Central memory CD8-positive, alpha-beta T cell (primary cell): ENCODE measurements around the gene PCARE.
"Not testable (repeated sequence)": the region's sequence is repeated elsewhere in the genome, so short reads cannot be mapped to it uniquely, and the experiment has no call there.

Experiments used
- ATAC-seq: fragments of 150-1000 bp; cut with Tn5 transposase; replicated peaks from 2 replicates; pipeline ENCODE4 v1.10.0; 2022; ENCODE audit warnings: mild to moderate bottlenecking, moderate FRiP score, moderate number of reproducible peaks; ENCODE audit not compliant: poor library complexity, severe bottlenecking; ENCODE audit errors: extremely low read depth
- DNase-seq, 2 donors: peaks; one replicate each; pipeline ENCODE4 v3.0.0; 2021; ENCODE audit warnings: low spot score in 2 of 2
- H3K27ac Mint-ChIP-seq: one replicate; pipeline ENCODE4 v1.8.0; 2022; ENCODE audit warnings: low read depth, mild to moderate bottlenecking, moderate library complexity, mixed read lengths
- H3K27me3 Mint-ChIP-seq: one replicate; pipeline ENCODE4 v1.8.0; 2022; ENCODE audit warnings: mixed read lengths
- H3K36me3 Mint-ChIP-seq: one replicate; pipeline ENCODE4 v1.8.0; 2022; ENCODE audit warnings: mild to moderate bottlenecking, moderate library complexity, mixed read lengths; ENCODE audit not compliant: insufficient read depth
- H3K4me1 Mint-ChIP-seq: one replicate; pipeline ENCODE4 v1.8.0; 2022; ENCODE audit warnings: mixed read lengths
- H3K4me3 Mint-ChIP-seq: one replicate; pipeline ENCODE4 v1.8.0; 2022; ENCODE audit warnings: mild to moderate bottlenecking, moderate library complexity, mixed read lengths
- H3K9me3 Mint-ChIP-seq: one replicate; pipeline ENCODE4 v1.8.0; 2022; ENCODE audit warnings: mixed read lengths

Gene PCARE

DNA sequence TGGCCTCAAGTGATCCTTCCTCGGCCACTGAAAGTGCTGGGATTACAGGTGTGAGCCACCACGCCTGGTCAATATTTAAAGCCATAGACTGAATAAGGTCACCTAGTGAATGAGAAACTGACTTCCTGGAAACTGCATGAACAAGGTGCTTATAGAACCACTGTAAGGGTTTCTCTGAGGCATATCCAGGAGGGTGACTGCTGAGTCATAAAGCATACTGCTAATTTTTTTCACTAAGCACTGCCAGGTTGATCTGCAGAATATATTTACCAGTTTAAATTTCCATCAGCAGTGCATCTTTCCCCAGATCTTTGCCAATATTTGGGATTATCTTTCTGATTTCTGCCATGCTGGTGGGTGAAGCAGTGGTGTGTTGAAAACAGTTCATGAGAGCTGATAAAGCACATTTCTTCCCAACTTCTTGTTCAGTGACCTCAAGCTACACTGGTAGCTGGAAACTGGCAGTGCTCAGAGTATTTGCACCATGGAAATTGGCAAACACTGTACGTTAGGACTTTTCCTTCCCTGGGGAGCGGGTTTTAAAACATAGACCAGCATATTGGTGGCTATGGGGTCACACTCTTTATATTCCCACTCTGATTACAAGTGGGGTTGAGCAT, 36.7 kb upstream of the PCARE start:
- ATAC-seq = no peak
- no peak for DNase-seq
- Mint-ChIP-seq H3K9me3 (no peaks in the 10 kb centered on the region), H3K27me3 (peaks cover 7% of the 10 kb centered on the region), H3K27ac (no peak overlapping the region), H3K36me3 (peaks cover 9% of the 10 kb centered on the region), H3K4me1 (peaks cover 17% of the 10 kb centered on the region), H3K4me3 (no peak overlapping the region)

DNA sequence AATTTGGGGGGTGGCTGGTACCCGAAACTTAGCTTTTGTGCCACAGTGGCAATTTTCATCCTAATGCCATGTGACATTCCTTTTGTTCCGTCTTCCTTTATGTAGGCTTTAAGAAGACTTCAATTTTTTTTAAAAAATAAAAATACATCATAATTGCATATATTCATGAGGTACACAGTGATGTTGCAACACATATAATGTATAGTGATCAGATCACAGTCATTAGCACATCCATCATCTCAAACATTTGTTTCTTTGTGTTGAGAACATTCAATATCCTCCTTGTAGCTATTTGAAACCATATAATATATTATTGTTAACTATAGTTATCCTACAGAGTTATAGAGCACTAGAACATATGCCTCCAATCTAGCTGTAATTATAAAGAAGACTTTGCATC, 34.9 kb upstream of the PCARE start:
- no peak overlapping the region for H3K27ac Mint-ChIP-seq
- no peak overlapping the region for H3K4me3 Mint-ChIP-seq
- H3K9me3 Mint-ChIP-seq = no peaks in the 10 kb centered on the region
- peaks cover 3% of the 10 kb centered on the region for H3K36me3 Mint-ChIP-seq
- DNase-seq (no peak), ATAC-seq (no peak)
- peaks cover 8% of the 10 kb centered on the region for H3K4me1 Mint-ChIP-seq
- peaks cover 7% of the 10 kb centered on the region for H3K27me3 Mint-ChIP-seq

DNA sequence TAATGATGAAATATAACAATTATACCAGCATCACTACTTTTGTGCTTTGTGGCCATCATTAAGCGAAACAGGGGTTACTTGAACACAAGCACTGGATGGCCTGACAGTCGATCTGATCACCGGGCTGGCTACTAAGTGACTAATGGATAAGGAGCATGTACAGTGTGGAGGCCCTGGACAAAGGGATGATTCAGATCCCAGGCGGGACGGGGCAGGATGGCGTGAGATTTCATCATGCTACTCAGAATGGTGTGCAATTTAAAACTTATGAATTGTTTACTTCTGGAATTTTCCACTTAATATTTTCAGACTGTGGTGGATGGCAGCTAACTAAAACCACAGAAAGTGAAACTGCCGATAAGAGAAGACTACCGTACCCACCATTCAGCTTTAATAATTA, 33.9 kb upstream of the PCARE start:
- DNase-seq (no peak), ATAC-seq (no peak)
- Mint-ChIP-seq H3K27me3 (peaks cover 7% of the 10 kb centered on the region), H3K4me3 (no peak overlapping the region), H3K27ac (no peak overlapping the region), H3K36me3 (no peaks in the 10 kb centered on the region), H3K9me3 (no peaks in the 10 kb centered on the region), H3K4me1 (no peaks in the 10 kb centered on the region)

DNA sequence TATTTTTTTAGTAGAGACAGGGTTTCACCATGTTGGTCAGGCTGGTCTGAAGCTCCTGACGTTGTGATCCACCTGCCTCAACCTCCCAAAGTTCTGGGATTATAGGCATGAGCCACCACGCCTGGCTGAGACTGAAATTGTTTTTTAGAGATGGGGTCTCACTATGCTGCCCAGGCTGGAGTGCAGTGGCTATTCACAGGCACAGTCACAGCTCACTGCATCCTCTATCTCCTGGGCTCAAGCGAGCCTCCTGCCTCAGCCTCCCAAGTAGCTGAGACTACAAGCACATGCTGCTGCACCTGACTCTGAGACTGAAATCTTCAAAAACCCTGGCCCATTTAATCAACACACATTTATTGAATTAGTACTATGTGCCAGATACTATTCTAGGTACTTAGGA, 33.2 kb upstream of the PCARE start:
- not testable (repeated sequence) for H3K4me3 Mint-ChIP-seq, H3K27me3 Mint-ChIP-seq, DNase-seq, H3K9me3 Mint-ChIP-seq, H3K27ac Mint-ChIP-seq, H3K4me1 Mint-ChIP-seq, ATAC-seq, H3K36me3 Mint-ChIP-seq

DNA sequence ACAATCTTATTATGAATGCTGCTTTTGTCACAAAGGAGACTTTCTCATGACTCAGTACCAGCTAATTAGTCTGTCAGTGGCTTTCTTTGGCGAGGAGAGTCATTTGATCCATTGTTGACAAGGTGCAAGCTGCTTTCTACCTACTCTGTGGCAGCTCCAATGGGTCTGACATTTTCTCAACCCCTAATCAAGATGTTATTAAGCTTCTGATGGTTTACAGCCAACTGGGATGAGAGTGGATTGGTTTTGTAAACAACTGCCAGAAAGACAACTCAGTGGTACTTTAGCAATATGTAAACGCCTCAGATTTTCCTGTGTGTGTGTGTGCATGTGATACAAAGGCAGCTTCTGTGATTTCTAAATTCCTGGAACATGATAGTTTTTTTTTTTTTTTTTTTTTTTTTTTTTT, 32.7 kb upstream of the PCARE start:
- Mint-ChIP-seq H3K36me3 (no peaks in the 10 kb centered on the region), H3K4me3 (no peak overlapping the region), H3K27ac (no peak overlapping the region), H3K4me1 (no peaks in the 10 kb centered on the region), H3K9me3 (no peaks in the 10 kb centered on the region), H3K27me3 (peaks cover 7% of the 10 kb centered on the region)
- DNase-seq = no peak
- ATAC-seq = no peak

DNA sequence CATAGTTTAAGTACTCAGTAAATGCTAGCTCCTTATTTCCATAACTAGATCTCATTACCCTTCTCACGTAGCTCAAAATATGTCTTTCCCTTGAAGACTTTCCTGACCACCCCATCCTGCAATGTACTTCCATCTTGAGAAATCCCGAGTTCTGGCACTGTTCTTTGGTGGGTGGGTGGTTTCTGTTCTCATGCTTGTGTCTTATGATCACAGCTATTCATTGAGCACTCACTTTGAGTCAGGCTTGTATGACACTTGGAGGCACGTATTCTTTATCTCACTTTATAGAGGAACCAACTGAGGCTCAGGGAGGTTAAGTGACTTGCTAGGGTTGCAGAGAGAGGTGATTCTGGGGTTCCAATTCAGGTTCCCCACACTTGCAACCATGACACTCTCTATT, 31.9 kb upstream of the PCARE start:
- H3K9me3 Mint-ChIP-seq = no peaks in the 10 kb centered on the region
- H3K27me3 Mint-ChIP-seq = peaks cover 7% of the 10 kb centered on the region
- DNase-seq = no peak
- H3K4me1 Mint-ChIP-seq = no peaks in the 10 kb centered on the region
- no peaks in the 10 kb centered on the region for H3K36me3 Mint-ChIP-seq
- ATAC-seq = no peak
- no peak overlapping the region for H3K4me3 Mint-ChIP-seq
- no peak overlapping the region for H3K27ac Mint-ChIP-seq

DNA sequence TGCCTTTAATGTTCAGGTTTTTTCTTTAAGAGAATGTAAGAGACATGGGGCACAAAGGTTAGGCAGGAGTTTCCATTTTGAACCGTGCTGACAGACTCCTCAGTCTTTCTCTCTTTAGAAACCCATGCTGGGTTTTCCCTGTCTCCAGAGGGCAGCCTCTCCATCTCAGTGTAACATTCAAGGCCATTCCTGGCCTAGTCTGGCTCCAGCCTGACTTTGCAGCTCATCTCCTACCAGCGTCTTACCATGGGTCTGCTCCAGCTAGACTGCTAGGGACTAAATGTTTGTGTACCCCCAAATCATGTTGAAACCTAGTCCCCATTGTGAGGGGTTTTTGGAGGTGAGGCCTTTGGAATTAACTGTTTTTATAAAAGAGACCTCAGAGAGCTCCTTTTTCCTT, 31.1 kb upstream of the PCARE start:
- H3K36me3 Mint-ChIP-seq = no peaks in the 10 kb centered on the region
- no peak for DNase-seq
- no peak for ATAC-seq
- peaks cover 14% of the 10 kb centered on the region for H3K27me3 Mint-ChIP-seq
- no peak overlapping the region for H3K27ac Mint-ChIP-seq
- H3K4me3 Mint-ChIP-seq = no peak overlapping the region
- no peaks in the 10 kb centered on the region for H3K4me1 Mint-ChIP-seq
- no peaks in the 10 kb centered on the region for H3K9me3 Mint-ChIP-seq

DNA sequence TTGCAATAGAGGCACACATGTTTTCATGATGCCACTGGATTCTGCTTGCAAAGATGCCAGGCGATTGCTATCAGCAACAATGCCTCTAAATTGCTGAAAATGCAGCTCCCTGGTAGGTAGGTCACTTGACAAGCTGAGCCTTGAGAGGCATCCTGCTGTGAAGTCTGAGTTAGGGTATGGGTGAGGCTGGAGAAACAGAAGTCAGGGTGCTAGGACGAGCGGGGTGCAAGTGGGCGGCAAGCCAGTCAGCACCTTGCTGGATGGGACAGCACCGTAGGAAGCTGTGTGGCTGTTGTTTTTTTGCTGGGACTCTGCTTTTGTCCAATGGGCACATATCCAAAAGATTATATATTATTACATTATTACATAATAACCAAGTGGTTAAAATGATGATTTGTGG, 30.4 kb upstream of the PCARE start:
- H3K9me3 Mint-ChIP-seq = no peaks in the 10 kb centered on the region
- no peaks in the 10 kb centered on the region for H3K4me1 Mint-ChIP-seq
- DNase-seq (no peak), ATAC-seq (no peak)
- no peak overlapping the region for H3K27ac Mint-ChIP-seq
- H3K36me3 Mint-ChIP-seq = no peaks in the 10 kb centered on the region
- H3K27me3 Mint-ChIP-seq = peaks cover 13% of the 10 kb centered on the region
- no peak overlapping the region for H3K4me3 Mint-ChIP-seq

DNA sequence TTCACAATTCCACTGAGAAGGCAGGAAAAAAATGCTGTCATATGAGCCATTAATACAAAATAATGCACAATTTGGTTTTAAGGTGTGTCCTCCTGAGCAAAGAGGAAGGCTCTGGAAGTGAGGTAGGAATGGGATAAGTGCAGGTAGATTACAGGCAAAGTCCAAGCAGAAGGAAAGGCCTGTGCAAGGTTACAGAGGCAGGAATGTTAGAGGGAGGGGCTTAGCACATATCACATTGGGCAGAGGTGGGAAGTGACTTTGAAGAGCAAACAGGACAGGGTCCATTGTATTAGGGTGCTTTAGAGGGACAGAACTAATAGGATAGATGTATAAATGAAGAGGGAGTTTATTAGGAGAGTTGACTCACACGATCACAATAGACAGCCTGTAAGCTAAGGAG, 26.2 kb upstream of the PCARE start:
- DNase-seq = no peak
- Mint-ChIP-seq H3K27me3 (peaks cover 10% of the 10 kb centered on the region), H3K36me3 (no peaks in the 10 kb centered on the region), H3K27ac (no peak overlapping the region), H3K4me1 (no peaks in the 10 kb centered on the region), H3K9me3 (no peaks in the 10 kb centered on the region), H3K4me3 (no peak overlapping the region)
- ATAC-seq = no peak

DNA sequence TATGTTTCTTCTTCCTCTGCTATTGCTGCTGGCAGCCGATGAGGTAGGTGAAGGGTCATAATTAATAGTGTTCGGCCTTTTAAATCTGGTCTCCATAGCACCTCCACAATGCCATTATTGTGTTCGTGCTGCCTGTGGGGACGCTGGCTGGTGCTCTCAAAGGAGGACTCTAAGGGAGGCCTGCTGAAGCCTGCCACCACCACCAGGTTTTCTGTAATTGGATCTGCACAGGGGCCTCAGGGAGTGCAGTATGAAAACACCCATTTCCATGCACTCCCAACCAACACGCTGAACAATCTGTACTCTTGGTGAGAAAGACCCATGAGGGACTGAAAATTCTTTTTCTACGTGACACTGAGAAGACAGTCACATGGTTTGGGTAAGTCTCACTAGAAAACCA, 23.2 kb upstream of the PCARE start:
- DNase-seq (no peak), ATAC-seq (no peak)
- Mint-ChIP-seq H3K4me1 (no peaks in the 10 kb centered on the region), H3K4me3 (no peak overlapping the region), H3K27ac (no peak overlapping the region), H3K27me3 (peaks cover 10% of the 10 kb centered on the region), H3K36me3 (no peaks in the 10 kb centered on the region), H3K9me3 (no peaks in the 10 kb centered on the region)

DNA sequence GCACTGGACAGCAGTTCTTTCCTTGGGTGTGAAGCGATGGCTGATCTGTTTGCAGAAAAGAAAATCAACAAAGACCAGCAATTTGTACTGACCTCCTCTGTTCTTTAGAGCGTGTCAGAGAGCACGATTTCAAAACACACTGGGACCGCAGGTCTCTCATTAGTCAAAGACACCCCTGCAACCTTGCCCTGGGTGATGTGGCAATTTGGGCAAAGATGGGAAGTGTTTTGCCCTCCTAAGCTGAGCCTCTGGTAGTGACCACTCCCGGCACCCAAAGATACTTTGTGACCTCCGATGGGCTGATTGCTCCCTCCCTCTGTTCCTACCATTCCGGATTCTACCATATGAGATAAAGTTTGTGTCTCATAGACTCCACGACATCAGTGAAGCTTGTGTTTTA, 22.6 kb upstream of the PCARE start:
- no peak for ATAC-seq

DNA sequence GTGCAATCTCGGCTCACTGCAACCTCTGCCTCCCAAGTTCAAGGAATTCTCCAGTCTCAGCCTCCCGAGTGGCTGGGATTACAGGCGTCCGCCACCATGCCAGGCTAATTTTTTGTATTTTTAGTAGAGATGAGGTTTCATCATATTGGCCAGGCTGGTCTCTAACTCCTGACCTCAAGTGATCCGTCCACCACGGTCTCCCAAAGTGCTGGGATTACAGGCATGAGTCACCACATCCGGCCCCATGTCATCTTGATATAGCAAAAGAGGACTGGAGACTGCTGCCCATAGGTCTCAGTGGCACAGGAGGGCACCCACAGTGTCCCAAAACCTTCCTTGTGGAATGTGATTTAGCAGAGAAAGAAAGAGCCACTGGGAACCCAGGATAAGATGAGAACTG, 16.0 kb upstream of the PCARE start:
- not testable (repeated sequence) for H3K9me3 Mint-ChIP-seq, H3K4me1 Mint-ChIP-seq, H3K36me3 Mint-ChIP-seq, ATAC-seq, DNase-seq, H3K27ac Mint-ChIP-seq, H3K4me3 Mint-ChIP-seq
- peaks cover 34% of the 10 kb centered on the region for H3K27me3 Mint-ChIP-seq

More for the DNA sequence above, 22.6 kb upstream of the PCARE start:
- H3K4me3 Mint-ChIP-seq = no peak overlapping the region
- no peaks in the 10 kb centered on the region for H3K4me1 Mint-ChIP-seq
- no peaks in the 10 kb centered on the region for H3K9me3 Mint-ChIP-seq
- H3K27me3 Mint-ChIP-seq = peaks cover 10% of the 10 kb centered on the region
- no peaks in the 10 kb centered on the region for H3K36me3 Mint-ChIP-seq
- no peak overlapping the region for H3K27ac Mint-ChIP-seq
- DNase-seq = no peak

DNA sequence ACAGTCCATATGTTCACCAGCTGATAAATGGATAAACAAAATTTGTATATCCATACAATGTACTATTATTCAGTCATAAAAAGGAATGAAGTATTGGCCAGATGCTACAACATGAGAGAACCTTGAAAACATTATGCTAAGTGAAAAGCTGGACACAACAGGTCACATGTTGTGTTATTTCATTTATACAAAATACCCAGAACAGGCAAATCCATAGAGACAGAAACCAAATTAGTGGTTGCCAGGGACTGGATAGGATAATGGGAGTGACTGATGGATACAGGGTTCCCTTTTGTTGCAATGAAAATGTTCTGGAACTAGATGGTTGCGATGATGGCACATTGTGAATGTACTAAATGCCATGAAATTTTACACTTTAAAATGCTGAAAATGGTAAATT, 10.2 kb upstream of the PCARE start:
- no peak overlapping the region for H3K4me3 Mint-ChIP-seq
- H3K36me3 Mint-ChIP-seq = peaks cover 3% of the 10 kb centered on the region
- no peak overlapping the region for H3K27ac Mint-ChIP-seq
- no peak for DNase-seq
- ATAC-seq = no peak
- peaks cover 26% of the 10 kb centered on the region for H3K27me3 Mint-ChIP-seq
- H3K9me3 Mint-ChIP-seq = no peaks in the 10 kb centered on the region
- no peaks in the 10 kb centered on the region for H3K4me1 Mint-ChIP-seq
